ENCODE data around the gene CORO1C.
"Not testable (repeated sequence)": the region's sequence is repeated elsewhere in the genome, so short reads cannot be mapped to it uniquely, and the experiment has no call there.

Gene CORO1C

GRCh38 chr12:108751003-108751402 is 19.7 kb upstream of the CORO1C start:
- not testable (repeated sequence) for H3K4me1 ChIP-seq (ENCODE audit: control insufficient read depth, insufficient read depth, low read length); H3K36me3 ChIP-seq (ENCODE audit: control insufficient read depth, insufficient read depth, low read length); H3K4me3 ChIP-seq (ENCODE audit: low read length); H3K9ac ChIP-seq (ENCODE audit: low read length); H3K27me3 ChIP-seq (ENCODE audit: control insufficient read depth, insufficient read depth, low read length)
- H3K27ac ChIP-seq (ENCODE audit: low read depth, low read length) = peak overlapping the region; percentile 5

GRCh38 chr12:108750526-108750925 is 19.2 kb upstream of the CORO1C start:
- Histone ChIP-seq H3K27me3 (ENCODE audit: control insufficient read depth, insufficient read depth, low read length) (no peaks in the 10 kb centered on the region), H3K36me3 (ENCODE audit: control insufficient read depth, insufficient read depth, low read length) (no peaks in the 10 kb centered on the region), H3K9ac (ENCODE audit: low read length) (no peak overlapping the region), H3K27ac (ENCODE audit: low read depth, low read length) (peak overlapping the region; percentile 5), H3K4me1 (ENCODE audit: control insufficient read depth, insufficient read depth, low read length) (peaks cover 4% of the 10 kb centered on the region), H3K4me3 (ENCODE audit: low read length) (no peak overlapping the region)

- no peak overlapping the region for H3K9ac ChIP-seq (ENCODE audit: low read length)
These were observed 16.2 kb upstream of the CORO1C start for GRCh38 chr12:108747563-108747962.

GRCh38 chr12:108745641-108746040 is 14.3 kb upstream of the CORO1C start:
- H3K9ac ChIP-seq (ENCODE audit: low read length) = no peak overlapping the region
- no peaks in the 10 kb centered on the region for H3K4me1 ChIP-seq (ENCODE audit: control insufficient read depth, insufficient read depth, low read length)
- H3K4me3 ChIP-seq (ENCODE audit: low read length) = no peak overlapping the region
- no peaks in the 10 kb centered on the region for H3K27me3 ChIP-seq (ENCODE audit: control insufficient read depth, insufficient read depth, low read length)
- H3K27ac ChIP-seq (ENCODE audit: low read depth, low read length) = no peak overlapping the region
- H3K36me3 ChIP-seq (ENCODE audit: control insufficient read depth, insufficient read depth, low read length) = no peaks in the 10 kb centered on the region

More at GRCh38 chr12:108747563-108747962, 16.2 kb upstream of the CORO1C start:
- Histone ChIP-seq H3K27me3 (ENCODE audit: control insufficient read depth, insufficient read depth, low read length) (no peaks in the 10 kb centered on the region), H3K36me3 (ENCODE audit: control insufficient read depth, insufficient read depth, low read length) (no peaks in the 10 kb centered on the region), H3K27ac (ENCODE audit: low read depth, low read length) (no peak overlapping the region), H3K4me1 (ENCODE audit: control insufficient read depth, insufficient read depth, low read length) (peaks cover 4% of the 10 kb centered on the region), H3K4me3 (ENCODE audit: low read length) (no peak overlapping the region)

- no peaks in the 10 kb centered on the region for H3K27me3 ChIP-seq (ENCODE audit: control insufficient read depth, insufficient read depth, low read length)
- H3K36me3 ChIP-seq (ENCODE audit: control insufficient read depth, insufficient read depth, low read length) = no peaks in the 10 kb centered on the region
- no peak overlapping the region for H3K27ac ChIP-seq (ENCODE audit: low read depth, low read length)
- no peak overlapping the region for H3K9ac ChIP-seq (ENCODE audit: low read length)
- H3K4me3 ChIP-seq (ENCODE audit: low read length) = no peak overlapping the region
- H3K4me1 ChIP-seq (ENCODE audit: control insufficient read depth, insufficient read depth, low read length) = no peaks in the 10 kb centered on the region
These were observed 12.9 kb upstream of the CORO1C start for GRCh38 chr12:108744021-108744897.

GRCh38 chr12:108738170-108738569 is 6.9 kb upstream of the CORO1C start:
- H3K4me3 ChIP-seq (ENCODE audit: low read length) = no peak overlapping the region
- H3K36me3 ChIP-seq (ENCODE audit: control insufficient read depth, insufficient read depth, low read length) = no peaks in the 10 kb centered on the region
- no peaks in the 10 kb centered on the region for H3K27me3 ChIP-seq (ENCODE audit: control insufficient read depth, insufficient read depth, low read length)
- no peaks in the 10 kb centered on the region for H3K4me1 ChIP-seq (ENCODE audit: control insufficient read depth, insufficient read depth, low read length)
- H3K27ac ChIP-seq (ENCODE audit: low read depth, low read length) = no peak overlapping the region
- H3K9ac ChIP-seq (ENCODE audit: low read length) = no peak overlapping the region

GRCh38 chr12:108735855-108736254 is 4.5 kb upstream of the CORO1C start:
- no peak overlapping the region for H3K27ac ChIP-seq (ENCODE audit: low read depth, low read length)

GRCh38 chr12:108734200-108734906 is 3.0 kb upstream of the CORO1C start:
- H3K27me3 ChIP-seq (ENCODE audit: control insufficient read depth, insufficient read depth, low read length) = no peaks in the 10 kb centered on the region
- no peak overlapping the region for H3K9ac ChIP-seq (ENCODE audit: low read length)
- no peaks in the 10 kb centered on the region for H3K36me3 ChIP-seq (ENCODE audit: control insufficient read depth, insufficient read depth, low read length)
- H3K27ac ChIP-seq (ENCODE audit: low read depth, low read length) = no peak overlapping the region
- H3K4me3 ChIP-seq (ENCODE audit: low read length) = no peak overlapping the region
- peaks cover 4% of the 10 kb centered on the region for H3K4me1 ChIP-seq (ENCODE audit: control insufficient read depth, insufficient read depth, low read length)

More at GRCh38 chr12:108735855-108736254, 4.5 kb upstream of the CORO1C start:
- no peaks in the 10 kb centered on the region for H3K27me3 ChIP-seq (ENCODE audit: control insufficient read depth, insufficient read depth, low read length)
- no peak overlapping the region for H3K4me3 ChIP-seq (ENCODE audit: low read length)
- H3K36me3 ChIP-seq (ENCODE audit: control insufficient read depth, insufficient read depth, low read length) = no peaks in the 10 kb centered on the region
- no peak overlapping the region for H3K9ac ChIP-seq (ENCODE audit: low read length)
- peaks cover 4% of the 10 kb centered on the region for H3K4me1 ChIP-seq (ENCODE audit: control insufficient read depth, insufficient read depth, low read length)

- H3K9ac ChIP-seq (ENCODE audit: low read length); H3K4me3 ChIP-seq (ENCODE audit: low read length); H3K36me3 ChIP-seq (ENCODE audit: control insufficient read depth, insufficient read depth, low read length); H3K27me3 ChIP-seq (ENCODE audit: control insufficient read depth, insufficient read depth, low read length): not testable (repeated sequence)
- Histone ChIP-seq H3K4me1 (ENCODE audit: control insufficient read depth, insufficient read depth, low read length) (peaks cover 11% of the 10 kb centered on the region), H3K27ac (ENCODE audit: low read depth, low read length) (peak overlapping the region; percentile 98)
These were observed 1.9 kb upstream of the CORO1C start for GRCh38 chr12:108733230-108733531.

GRCh38 chr12:108732489-108733229 is 1.3 kb upstream of the CORO1C start:
- peak overlapping the region; percentile 47 for H3K9ac ChIP-seq (ENCODE audit: low read length)
- peaks cover 16% of the 10 kb centered on the region for H3K4me1 ChIP-seq (ENCODE audit: control insufficient read depth, insufficient read depth, low read length)
- H3K4me3 ChIP-seq (ENCODE audit: low read length) = peak overlapping the region; percentile 71
- no peaks in the 10 kb centered on the region for H3K36me3 ChIP-seq (ENCODE audit: control insufficient read depth, insufficient read depth, low read length)
- no peaks in the 10 kb centered on the region for H3K27me3 ChIP-seq (ENCODE audit: control insufficient read depth, insufficient read depth, low read length)
- H3K27ac ChIP-seq (ENCODE audit: low read depth, low read length) = peak overlapping the region; percentile 98

GRCh38 chr12:108731866-108732461 is 646 bp upstream of the CORO1C start:
- Histone ChIP-seq H3K4me1 (ENCODE audit: control insufficient read depth, insufficient read depth, low read length) (peaks cover 21% of the 10 kb centered on the region), H3K9ac (ENCODE audit: low read length) (peak overlapping the region; percentile 71), H3K36me3 (ENCODE audit: control insufficient read depth, insufficient read depth, low read length) (no peaks in the 10 kb centered on the region), H3K4me3 (ENCODE audit: low read length) (peak overlapping the region; percentile 90), H3K27me3 (ENCODE audit: control insufficient read depth, insufficient read depth, low read length) (no peaks in the 10 kb centered on the region), H3K27ac (ENCODE audit: low read depth, low read length) (peak overlapping the region; percentile 98)

All from rectal smooth muscle tissue (tissue), 1 donor.